Endothelial cell of umbilical vein (primary cell): ENCODE data around the gene PTGFR. TPM values are rescaled to one million over a fixed set of nuclear protein-coding genes. Genes with fewer than 3 reads are reported as not detected.

Source experiments
- BruUV-seq: library from RNA; stranded (reverse); fragments of 400-500 nt; replicated peaks from 2 replicates; lab custom pipeline; 2021; lab: Mats Ljungman, UMichigan
- CTCF ChIA-PET: fragments of 300-600, 350-600 bp; sonication (Branson Sonifier 250); formaldehyde crosslinking; loops from one replicate; lab custom pipeline; 2021; ENCODE audit warnings: antibody characterized with exemption, inconsistent platforms; lab: Charles Lee
- POLR2A ChIA-PET: fragments of 300-600, 350-600 bp; sonication (Branson Sonifier 250); formaldehyde crosslinking; loops from one replicate; lab custom pipeline; 2021; ENCODE audit warnings: antibody characterized with exemption, inconsistent platforms; lab: Charles Lee
- DNase-seq: peaks from one replicate; pipeline ENCODE4 v3.0.0-alpha.2; 2011; ENCODE audit warnings: low read depth, low spot score
- FAIRE-seq: peaks from 2 replicates; lab custom pipeline; 2011; peaks lifted over from hg19 to GRCh38; lab: Jason Lieb, UNC
- H2AFZ ChIP-seq: 2 replicates; pipeline ENCODE4 v1.6.0; 2012; ENCODE audit warnings: low read depth, low read length, control low read depth, inconsistent platforms
- H3K27ac ChIP-seq: 2 replicates; pipeline ENCODE4 v1.5.1; 2011; ENCODE audit warnings: low read depth, mild to moderate bottlenecking, control low read depth, low read length, moderate library complexity; ENCODE audit not compliant: insufficient read depth
- H3K27me3 ChIP-seq, 2 experiments: 2 replicates each; pipeline versions ENCODE4 v1.6.0 to v1.6.1; 2011; ENCODE audit warnings: low read length in 2 of 2, mixed read lengths in 1 of 2; ENCODE audit not compliant: control insufficient read depth in 2 of 2, insufficient read depth in 2 of 2
- H3K36me3 ChIP-seq, 2 experiments: 2 replicates in 1 of 2; 3 replicates in 1 of 2; pipeline ENCODE4 v1.5.1; 2011; ENCODE audit warnings: low read length in 2 of 2, mild to moderate bottlenecking in 1 of 2, moderate library complexity in 1 of 2; ENCODE audit not compliant: control insufficient read depth in 2 of 2, insufficient read depth in 2 of 2; ENCODE audit errors: extremely low read depth in 1 of 2
- H3K4me1 ChIP-seq: 3 replicates; pipeline ENCODE4 v1.5.1; 2011; ENCODE audit warnings: mild to moderate bottlenecking, low read length; ENCODE audit not compliant: control insufficient read depth, insufficient read depth; ENCODE audit errors: extremely low read depth
- H3K4me2 ChIP-seq: 2 replicates; pipeline ENCODE4 v1.6.1; 2011; ENCODE audit warnings: low read length, control low read depth, mixed read lengths; ENCODE audit not compliant: insufficient read depth
- H3K4me3 ChIP-seq, 3 experiments: fragments of 200-600 bp in 1 of 3; sonication (generic), shearing (Covaris generic) in 1 of 3; replicated peaks in 1 of 3; 2 replicates each; pipeline ENCODE4 v1.5.1; 2011 to 2016; ENCODE audit warnings: control low read depth in 3 of 3, low read length in 3 of 3, mild to moderate bottlenecking in 2 of 3, inconsistent platforms in 1 of 3, low read depth in 1 of 3, moderate library complexity in 1 of 3; ENCODE audit not compliant: insufficient read depth in 1 of 3
- H3K79me2 ChIP-seq: 2 replicates; pipeline ENCODE4 v1.6.0; 2012; ENCODE audit warnings: low read length, inconsistent platforms; ENCODE audit not compliant: control insufficient read depth, insufficient read depth
- H3K9ac ChIP-seq: replicated peaks from 2 replicates; pipeline ENCODE3; 2011; ENCODE audit warnings: low read length, control low read depth; ENCODE audit not compliant: insufficient read depth; ENCODE audit errors: extremely low read depth
- H3K9me1 ChIP-seq: replicated peaks from 3 replicates; pipeline ENCODE4 v1.6.0; 2011; ENCODE audit warnings: mild to moderate bottlenecking, low read length; ENCODE audit not compliant: control insufficient read depth, insufficient read depth; ENCODE audit errors: extremely low read depth
- H3K9me3 ChIP-seq: replicated peaks from 2 replicates; pipeline ENCODE4 v1.5.1; 2012; ENCODE audit warnings: low read length, inconsistent platforms; ENCODE audit not compliant: control insufficient read depth, insufficient read depth
- H4K20me1 ChIP-seq: replicated peaks from 2 replicates; pipeline ENCODE3; 2011; ENCODE audit warnings: mild to moderate bottlenecking, low read length; ENCODE audit not compliant: control insufficient read depth, insufficient read depth; ENCODE audit errors: extremely low read depth
- CTCF ChIP-seq, 2 donors: IDR thresholded peaks; 1 replicate in 1 of 2; 2 replicates in 1 of 2; pipeline ENCODE4 v1.5.1; 2011; ENCODE audit warnings: low read length in 2 of 2, mild to moderate bottlenecking in 2 of 2, moderate library complexity in 2 of 2, control low read depth in 1 of 2, inconsistent platforms in 1 of 2, low read depth in 1 of 2; ENCODE audit not compliant: insufficient read depth in 1 of 2; ENCODE audit errors: extremely low read depth in 1 of 2
- EZH2 ChIP-seq: IDR thresholded peaks from 2 replicates; pipeline ENCODE4 v1.6.1; 2012; ENCODE audit warnings: borderline replicate concordance, low read depth, mild to moderate bottlenecking, moderate library complexity, low read length, inconsistent platforms; ENCODE audit not compliant: severe bottlenecking
- FOS ChIP-seq: IDR thresholded peaks from 2 replicates; pipeline ENCODE4 v1.6.1; 2011; ENCODE audit warnings: mild to moderate bottlenecking, low read length, moderate library complexity, borderline replicate concordance; ENCODE audit not compliant: insufficient read depth
- GATA2 ChIP-seq: IDR thresholded peaks from 2 replicates; pipeline ENCODE4 v1.7.0; 2011; ENCODE audit warnings: low read depth, mild to moderate bottlenecking, moderate library complexity, mixed read lengths, low read length; ENCODE audit not compliant: insufficient read length, insufficient read depth
- JUN ChIP-seq: IDR thresholded peaks from 2 replicates; pipeline ENCODE4 v1.6.1; 2011; ENCODE audit warnings: borderline replicate concordance, low read depth; ENCODE audit not compliant: insufficient read length, insufficient read depth
- MYC ChIP-seq: IDR thresholded peaks from one replicate; pipeline ENCODE4 v1.6.1; 2011; ENCODE audit warnings: mild to moderate bottlenecking, low read depth, low read length
- POLR2A ChIP-seq: IDR thresholded peaks from 2 replicates; pipeline ENCODE4 v1.6.1; 2012; ENCODE audit warnings: low read depth, mild to moderate bottlenecking, control low read depth, low read length
- POLR2AphosphoS5 ChIP-seq: IDR thresholded peaks from 2 replicates; pipeline ENCODE4 v1.6.1; 2012; ENCODE audit warnings: low read depth, mild to moderate bottlenecking, control low read depth, low read length, moderate library complexity; ENCODE audit not compliant: insufficient read depth
- dilution Hi-C: fragments of 300-500 bp; cut with MboI; formaldehyde crosslinking; loops from one replicate; pipeline ENCODE4 v1.15.0; 2019; ENCODE audit warnings: low sequenced_read_pairs; ENCODE audit not compliant: extremely low pct_ligation_motif_present
- intact Hi-C: fragments of 100-400 bp; cut with micrococcal nuclease; formaldehyde crosslinking; loops from one replicate; pipeline ENCODE4 v1.10.0; 2022
- polyA plus RNA-seq, 4 experiments: library from polyadenylated mRNA; depleted of rRNA in 3 of 4; stranded (reverse) in 3 of 4; unstranded in 1 of 4; fragments of >200 nt; gene quantifications; 2 replicates each; pipeline versions ENCODE4 v1.2.1 to v1.2.3, GENCODE V29; 2011 to 2012; ENCODE audit warnings: missing spikeins in 1 of 4
- total RNA-seq: library from RNA; stranded (reverse); gene quantifications from 2 replicates; pipeline ENCODE4 v1.2.3, GENCODE V29; 2021
- TF ChIP-seq, protein P1 (sequence below): IDR thresholded peaks from 2 replicates; pipeline ENCODE4 v1.6.1; 2011; ENCODE audit not compliant: insufficient read depth, insufficient read length

PTGFR gene
- total and polyA plus RNA-seq, 2 donors (not counting 3 experiments of a cell fraction or from before 2014, with no cell fraction given), result 0.11 to 0.24 TPM

DNA sequence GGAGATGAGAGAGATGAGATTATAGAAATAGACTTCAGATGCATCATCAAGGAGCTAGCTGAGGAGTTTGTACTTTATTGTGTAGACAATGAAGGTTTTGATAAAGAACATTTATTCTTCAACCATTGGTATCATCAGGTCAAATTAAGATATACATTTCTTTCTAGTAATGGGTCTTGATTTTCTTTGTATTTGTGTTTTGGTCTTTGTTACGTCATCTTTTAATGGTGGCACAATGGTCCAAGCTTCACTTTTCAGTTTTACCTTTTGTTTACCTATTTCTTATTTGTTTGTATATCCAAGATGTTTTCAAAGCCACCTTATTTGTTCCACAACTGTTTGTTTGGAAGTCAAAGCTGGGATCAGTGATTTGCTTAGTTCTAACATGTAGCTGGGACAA lies 44.5 kb downstream of the PTGFR start:
- no peak for DNase-seq
- no TSS peak for BruUV-seq
- H3K4me2 ChIP-seq, result no peak overlapping the region
- no peaks in the 10 kb centered on the region for H3K36me3 ChIP-seq
- peaks cover 0 to 6% of the 10 kb centered on the region in 2 experiments for H3K27me3 ChIP-seq
- FAIRE-seq, result no peak
- dilution Hi-C loops, result no loop called here
- H3K27ac ChIP-seq, result no peak overlapping the region
- no peak overlapping the region for H3K4me3 ChIP-seq
- no peaks in the 10 kb centered on the region for H3K9me3 ChIP-seq
- H3K9ac ChIP-seq, result no peak overlapping the region
- no peaks in the 10 kb centered on the region for H3K79me2 ChIP-seq
- H3K4me1 ChIP-seq, result no peaks in the 10 kb centered on the region
- ChIA-PET CTCF (interaction anchor here (1.3 kb wide), 1 partner anchor 202 kb away, joined by 4 read pairs; no protein-coding TSS in a partner anchor), POLR2A (no interaction called here)
- intact Hi-C loops, result no loop called here
- H4K20me1 ChIP-seq, result no peaks in the 10 kb centered on the region
- no peak overlapping the region for H2AFZ ChIP-seq
- no peaks in the 10 kb centered on the region for H3K9me1 ChIP-seq
- TF ChIP-seq MYC (no peak), CTCF (IDR thresholded peaks at IDR 0.05; ENCODE audit: extremely low read depth in 1 of 2, insufficient read depth in 1 of 2, low read depth in 1 of 2, low read length in 2 of 2) (no peak), JUN (no peak), EZH2 (no peak), FOS (no peak), GATA2 (no peak), POLR2AphosphoS5 (no peak), POLR2A (no peak)
- TF ChIP-seq, protein P1, sequence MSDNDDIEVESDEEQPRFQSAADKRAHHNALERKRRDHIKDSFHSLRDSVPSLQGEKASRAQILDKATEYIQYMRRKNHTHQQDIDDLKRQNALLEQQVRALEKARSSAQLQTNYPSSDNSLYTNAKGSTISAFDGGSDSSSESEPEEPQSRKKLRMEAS, result no peak
